ENCODE measurements around the gene ASB3. TPM values are rescaled to one million over a fixed set of nuclear protein-coding genes. Genes with fewer than 3 reads are reported as not detected.

Gene ASB3
- total RNA-seq: 21.5 and 32.5 TPM in 2 replicates

GRCh38 chr2:53786705-53787613 lies at the start of gene ASB3, which contains the start of gene ERLEC1:
ASB3 (minus strand) TSS chr2:53786953; CDS start chr2:53765572, 21,381 bp downstream.
ERLEC1 (plus strand) TSS chr2:53787044; CDS start chr2:53787211, 167 bp downstream.

GRCh38 chr2:53767405-53768241 lies 19.1 kb downstream of the ASB3 start, which contains the start of gene CHAC2:
CHAC2 (plus strand) TSS chr2:53767804; CDS start chr2:53767887, 83 bp downstream.

Other genes starting within 250 kb of the ASB3 start
- 0.78 and 1.1 TPM in 2 replicates for gene CHAC2, start 19.1 kb downstream of the ASB3 start, total RNA-seq
- gene ERLEC1, start 91 bp upstream of the ASB3 start, total RNA-seq: 130 and 174 TPM in 2 replicates
- gene GPR75, start 73.0 kb upstream of the ASB3 start, total RNA-seq: 1.5 and 2.4 TPM in 2 replicates
- gene PSME4, start 184.0 kb upstream of the ASB3 start, total RNA-seq: 34.5 and 35.8 TPM in 2 replicates